Right lobe of liver (tissue), 6 donors: ENCODE measurements around the gene RAB6C. TPM values are rescaled to one million over a fixed set of nuclear protein-coding genes. Genes with fewer than 3 reads are reported as not detected.
A peak's percentile ranks its signal among the peaks of the same experiment; 100 is the strongest.
"Not testable (repeated sequence)": the region's sequence is repeated elsewhere in the genome, so short reads cannot be mapped to it uniquely, and the experiment has no call there.

ENCODE experiments used
- ATAC-seq, 4 donors: fragments of 200-7000 bp; cut with Tn5 transposase; one replicate each; pipeline ENCODE4 v1.9.1; 2020; ENCODE audit warnings: mild to moderate bottlenecking in 4 of 4, moderate library complexity in 4 of 4
- DNase-seq, 3 donors: peaks; one replicate each; pipeline ENCODE4 v3.0.0-alpha.2; 2020
- H3K27ac ChIP-seq, 3 donors: fragments of 200-600 bp; one replicate each; pipeline ENCODE4 v1.8.0; 2022
- H3K27me3 ChIP-seq, 2 donors: fragments of 200-600 bp; one replicate each; pipeline ENCODE4 v1.8.0; 2022
- H3K36me3 ChIP-seq, 4 donors: fragments of 200-600 bp; sonication (generic) in 1 of 4; one replicate each; pipeline versions ENCODE4 v1.5.1 to v1.8.0; 2017 to 2022; ENCODE audit warnings: control low read depth in 1 of 4
- H3K4me1 ChIP-seq, 4 donors: fragments of 200-600 bp; sonication (generic) in 1 of 4; one replicate each; pipeline versions ENCODE4 v1.5.1 to v1.8.0; 2017 to 2022; ENCODE audit warnings: control low read depth in 1 of 4
- H3K4me3 ChIP-seq, 3 donors: fragments of 200-600 bp; one replicate each; pipeline ENCODE4 v1.8.0; 2022
- H3K9me3 ChIP-seq, 4 donors: fragments of 200-600 bp; sonication (generic) in 1 of 4; one replicate each; pipeline versions ENCODE4 v1.5.1 to v1.8.0; 2017 to 2022; ENCODE audit warnings: control low read depth in 1 of 4
- POLR2A ChIP-seq: fragments of 450-650 bp; IDR thresholded peaks from one replicate; pipeline ENCODE4 v1.6.1; 2017; ENCODE audit warnings: antibody characterized with exemption, mild to moderate bottlenecking
- WGBS: methylation state at CpG from one replicate; pipeline ENCODE4 v1.1.6; 2018; ENCODE audit warnings: low coverage, low lambda C conversion rate; ENCODE audit not compliant: insufficient coverage; ENCODE audit errors: missing lambda C conversion rate; 5-methylcytosine and 5-hydroxymethylcytosine counted together
- intact Hi-C, 2 donors: fragments of 100-400 bp; cut with DNase I; formaldehyde crosslinking; loops; one replicate each; pipeline versions ENCODE4 v1.11.2 to v1.14.1; 2022
- total RNA-seq, 6 experiments: library from RNA; depleted of rRNA in 2 of 6; stranded (reverse); fragments of >200 nt in 2 of 6; fragmentation: NEBNext Ultra II Directional in 3 of 6; extraction: Animal tissue kit (Norgen Biotek cat#: 25700) in 3 of 6; gene quantifications; one replicate each; pipeline versions ENCODE4 v1.1.0 to v1.2.4, GENCODE V29; 2016 to 2023
- TF ChIP-seq, protein P1 (sequence below), 4 donors: fragments of 200-600 bp in 3 of 4; fragments of 450-650 bp in 1 of 4; IDR thresholded peaks; one replicate each; pipeline versions ENCODE4 v1.5.1 to v1.8.0; 2016 to 2022; ENCODE audit warnings: antibody characterized with exemption in 4 of 4, mild to moderate bottlenecking in 2 of 4
- donor health status: DM: no; HTN: yes; CAD: no.
- donor health status: DM: no; HTN: no; CAD: no.
- donor health status: DM: no; HTN: no; CAD: no.
- donor health status: DM: no; HTN: yes; CAD: no.
- donor health status: DM: no; HTN: yes; CAD: no.

Gene RAB6C
- total RNA-seq, 6 experiments from 2014 or later: not detected

GRCh38 chr2:129984426-129984825, 5.0 kb downstream of the RAB6C start:
- no peak for ATAC-seq
- Histone ChIP-seq H3K27ac (no peak overlapping the region), H3K9me3 (no peaks in the 10 kb centered on the region), H3K36me3 (no peaks in the 10 kb centered on the region), H3K4me1 (peaks cover 0 to 3% (median 0%) of the 10 kb centered on the region in 4 donors), H3K4me3 (no peak overlapping the region), H3K27me3 (no peaks in the 10 kb centered on the region)
- no peak for DNase-seq
- intact Hi-C loops: no loop called here
- WGBS: 69% methylated on average over 2 of the region's 2 CpGs
- TF ChIP-seq, protein P1, sequence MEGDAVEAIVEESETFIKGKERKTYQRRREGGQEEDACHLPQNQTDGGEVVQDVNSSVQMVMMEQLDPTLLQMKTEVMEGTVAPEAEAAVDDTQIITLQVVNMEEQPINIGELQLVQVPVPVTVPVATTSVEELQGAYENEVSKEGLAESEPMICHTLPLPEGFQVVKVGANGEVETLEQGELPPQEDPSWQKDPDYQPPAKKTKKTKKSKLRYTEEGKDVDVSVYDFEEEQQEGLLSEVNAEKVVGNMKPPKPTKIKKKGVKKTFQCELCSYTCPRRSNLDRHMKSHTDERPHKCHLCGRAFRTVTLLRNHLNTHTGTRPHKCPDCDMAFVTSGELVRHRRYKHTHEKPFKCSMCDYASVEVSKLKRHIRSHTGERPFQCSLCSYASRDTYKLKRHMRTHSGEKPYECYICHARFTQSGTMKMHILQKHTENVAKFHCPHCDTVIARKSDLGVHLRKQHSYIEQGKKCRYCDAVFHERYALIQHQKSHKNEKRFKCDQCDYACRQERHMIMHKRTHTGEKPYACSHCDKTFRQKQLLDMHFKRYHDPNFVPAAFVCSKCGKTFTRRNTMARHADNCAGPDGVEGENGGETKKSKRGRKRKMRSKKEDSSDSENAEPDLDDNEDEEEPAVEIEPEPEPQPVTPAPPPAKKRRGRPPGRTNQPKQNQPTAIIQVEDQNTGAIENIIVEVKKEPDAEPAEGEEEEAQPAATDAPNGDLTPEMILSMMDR (IDR thresholded peaks at IDR 0.05): no peak
- TF ChIP-seq POLR2A: no peak

- H3K27ac ChIP-seq, DNase-seq, intact Hi-C loops, ATAC-seq, H3K4me3 ChIP-seq, H3K36me3 ChIP-seq, H3K27me3 ChIP-seq, H3K9me3 ChIP-seq, H3K4me1 ChIP-seq: not testable (repeated sequence)
- 7% methylated on average over 19 of the region's 49 CpGs for WGBS
Observed at GRCh38 chr2:129992415-129993006, 13.0 kb downstream of the RAB6C start.

- H3K9me3 ChIP-seq, ATAC-seq, H3K27ac ChIP-seq, DNase-seq, H3K27me3 ChIP-seq, H3K36me3 ChIP-seq, H3K4me3 ChIP-seq, H3K4me1 ChIP-seq, intact Hi-C loops: not testable (repeated sequence)
- no CpG with 5 or more reads among the region's 20 CpGs for whole genome bisulfite sequencing
Observed at GRCh38 chr2:129993151-129993550, 13.7 kb downstream of the RAB6C start.

GRCh38 chr2:129996657-129997237, 17.3 kb downstream of the RAB6C start:
- H3K27ac ChIP-seq, H3K36me3 ChIP-seq, DNase-seq, H3K9me3 ChIP-seq, intact Hi-C loops, ATAC-seq, H3K27me3 ChIP-seq, H3K4me1 ChIP-seq, H3K4me3 ChIP-seq: not testable (repeated sequence)
- 24% methylated on average over 2 of the region's 2 CpGs for WGBS

DNA sequence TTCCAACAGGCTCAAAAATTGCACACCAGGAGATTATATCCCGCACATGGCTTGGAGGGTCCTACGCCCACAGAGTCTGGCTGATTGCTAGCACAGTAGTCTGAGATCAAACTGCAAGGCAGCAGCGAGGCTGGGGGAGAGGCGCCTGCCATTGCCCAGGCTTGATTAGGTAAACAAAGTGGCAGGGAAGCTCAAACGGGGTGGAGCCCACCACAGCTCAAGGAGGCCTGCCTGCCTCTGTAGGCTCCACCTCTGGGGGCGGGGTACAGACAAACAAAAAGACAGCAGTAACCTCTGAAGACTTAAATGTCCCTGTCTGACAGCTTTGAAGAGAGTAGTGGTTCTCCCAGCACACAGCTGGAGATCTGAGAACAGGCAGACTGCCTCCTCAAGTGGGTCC, 19.3 kb downstream of the RAB6C start:
- intact Hi-C loops, H3K4me1 ChIP-seq, DNase-seq, H3K9me3 ChIP-seq, H3K36me3 ChIP-seq, ATAC-seq, H3K27me3 ChIP-seq, H3K4me3 ChIP-seq, H3K27ac ChIP-seq: not testable (repeated sequence)
- WGBS: 58% methylated on average over 3 of the region's 6 CpGs

- not testable (repeated sequence) for H3K36me3 ChIP-seq
Observed at GRCh38 chr2:130005862-130006261, 26.4 kb downstream of the RAB6C start.

DNA sequence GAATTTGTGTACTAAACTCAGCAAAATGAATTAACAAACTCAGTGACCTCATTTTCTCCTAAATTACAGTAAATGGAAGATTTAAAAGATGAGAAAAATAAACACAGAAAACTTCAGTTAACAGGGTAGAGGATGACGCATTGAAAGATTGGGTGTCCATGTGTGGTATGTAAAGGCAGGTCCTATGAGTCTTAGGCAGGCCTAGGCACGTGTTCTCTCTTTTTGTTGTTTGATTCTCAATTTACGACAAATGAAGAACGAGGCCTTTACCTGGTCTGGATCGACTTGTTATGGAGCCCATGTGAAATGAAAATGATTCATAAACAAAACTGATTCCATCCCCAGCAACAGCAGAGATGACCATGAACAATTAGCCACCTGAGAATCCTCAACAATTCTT, 37.2 kb downstream of the RAB6C start:
- DNase-seq, intact Hi-C loops, ATAC-seq, H3K27ac ChIP-seq, H3K4me1 ChIP-seq, H3K9me3 ChIP-seq, H3K36me3 ChIP-seq, H3K4me3 ChIP-seq, H3K27me3 ChIP-seq: not testable (repeated sequence)
- 34% methylated on average over 5 of the region's 5 CpGs for WGBS

More at GRCh38 chr2:130005862-130006261, 26.4 kb downstream of the RAB6C start:
- intact Hi-C loops, H3K4me3 ChIP-seq, H3K27me3 ChIP-seq, H3K9me3 ChIP-seq, H3K27ac ChIP-seq, H3K4me1 ChIP-seq: not testable (repeated sequence)
- 9% methylated on average over 9 of the region's 42 CpGs for WGBS
- ATAC-seq (peak in 2 of 4 donors; percentile 34 to 37), DNase-seq (peak in 1 of 3 donors; percentile 22)
